HG02884 (cell line): ENCODE results near the gene TTLL5.

Experiments
- ATAC-seq: cut with Tn5 transposase; IDR thresholded peaks from one replicate; pipeline ENCODE4 v1.9.1; 2021; ENCODE audit warnings: mild to moderate bottlenecking, moderate library complexity; ENCODE audit not compliant: unreplicated experiment

The TTLL5 gene

DNA sequence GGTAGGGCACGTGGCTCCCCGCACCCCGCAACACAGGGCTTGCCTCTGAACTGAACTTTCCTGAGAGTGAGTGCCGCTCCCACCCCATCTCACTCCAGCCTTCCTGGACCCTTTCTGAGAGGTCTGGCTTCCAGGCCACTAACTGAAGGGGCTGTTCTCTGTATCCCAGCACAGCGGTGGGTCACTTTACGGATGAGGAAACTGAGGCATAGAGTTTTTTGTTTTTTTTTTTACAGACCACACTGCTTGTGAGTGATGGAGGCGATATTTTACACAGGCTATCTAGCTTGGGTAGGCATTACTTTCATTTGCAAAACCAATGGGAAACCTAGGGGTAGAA lies 321.9 kb downstream of the TTLL5 start:
- ATAC-seq, result no peak

DNA sequence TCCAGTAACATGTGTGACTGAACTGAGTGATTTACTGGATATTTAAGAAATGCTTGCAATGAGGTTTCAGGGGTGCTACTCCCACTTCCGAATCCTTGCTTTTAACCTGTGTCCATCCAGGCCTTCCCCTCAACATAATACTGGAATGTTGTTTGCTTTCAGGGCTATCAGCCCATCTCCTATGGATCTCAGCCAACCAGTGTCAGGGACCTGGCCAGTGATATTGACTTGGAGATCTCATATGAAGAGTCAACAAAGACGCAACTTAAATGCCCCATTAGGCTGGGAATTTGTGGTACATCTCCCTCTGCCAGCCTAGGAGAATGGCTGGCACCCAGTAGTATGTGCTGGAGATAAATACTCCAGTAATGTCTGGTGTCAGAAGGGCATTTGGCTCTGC lies 323.6 kb downstream of the TTLL5 start:
- ATAC-seq, result no peak

DNA sequence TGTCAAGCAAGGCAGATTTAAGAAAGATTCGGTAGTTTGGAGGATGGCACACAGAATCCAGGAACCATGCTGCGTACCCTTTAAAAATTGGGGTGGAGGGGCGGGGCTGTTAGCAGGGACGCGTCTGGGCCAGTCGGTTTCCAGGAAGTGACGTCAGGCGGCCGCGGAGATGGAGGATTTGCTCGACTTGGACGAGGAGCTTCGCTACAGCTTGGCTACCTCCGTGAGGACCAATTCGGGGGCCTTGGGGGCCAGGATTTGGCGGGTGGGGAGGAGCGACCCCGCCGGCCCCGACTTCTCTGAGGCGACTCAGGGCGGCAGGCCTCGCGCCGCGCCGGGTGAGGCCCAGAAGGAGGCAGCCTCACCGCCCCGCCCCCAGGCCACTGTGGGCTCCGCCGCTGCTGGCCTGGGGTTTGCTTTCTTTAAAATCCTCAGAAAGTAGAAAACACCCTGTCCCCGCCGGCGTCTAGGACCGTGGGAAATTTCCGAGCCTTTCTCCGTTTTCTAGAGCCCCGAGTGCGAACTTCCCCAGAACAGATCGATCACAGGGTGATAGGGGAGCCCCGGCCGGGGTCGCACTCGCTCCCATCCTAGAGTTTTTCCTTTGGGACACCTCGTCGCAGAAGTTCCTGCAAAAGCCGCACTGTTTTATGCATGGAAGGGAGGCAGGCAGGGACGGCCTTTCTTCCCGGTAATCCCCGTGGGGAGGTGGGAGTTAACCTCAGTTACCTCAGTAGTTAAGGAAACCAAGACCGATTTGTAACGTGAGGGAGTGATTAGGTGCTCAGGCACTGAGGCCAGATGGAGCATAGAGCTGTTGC lies 324.8 kb downstream of the TTLL5 start, which contains the start of gene IFT43:
TSS of gene IFT43 (plus strand) at position 146 of the 821 bp plus-strand sequence. CDS start at position 170, 24 bp downstream.
- peak; percentile 62 for ATAC-seq

DNA sequence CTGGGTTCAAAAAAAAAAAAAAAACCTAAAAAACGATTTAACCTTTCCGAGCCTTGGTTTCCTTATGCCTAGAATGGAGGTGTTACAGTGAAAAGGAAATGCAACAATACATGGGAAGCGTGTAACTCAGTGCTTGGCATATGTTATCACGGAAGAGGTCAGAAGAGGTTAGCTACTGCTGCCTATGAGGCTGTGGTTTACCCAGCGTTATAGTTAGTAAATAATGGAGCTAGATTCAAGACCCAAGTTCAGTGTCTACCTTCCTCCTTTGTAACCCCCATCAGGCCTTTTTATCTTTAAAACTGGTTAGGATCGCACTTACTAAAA lies 325.4 kb downstream of the TTLL5 start:
- ATAC-seq, result no peak

DNA sequence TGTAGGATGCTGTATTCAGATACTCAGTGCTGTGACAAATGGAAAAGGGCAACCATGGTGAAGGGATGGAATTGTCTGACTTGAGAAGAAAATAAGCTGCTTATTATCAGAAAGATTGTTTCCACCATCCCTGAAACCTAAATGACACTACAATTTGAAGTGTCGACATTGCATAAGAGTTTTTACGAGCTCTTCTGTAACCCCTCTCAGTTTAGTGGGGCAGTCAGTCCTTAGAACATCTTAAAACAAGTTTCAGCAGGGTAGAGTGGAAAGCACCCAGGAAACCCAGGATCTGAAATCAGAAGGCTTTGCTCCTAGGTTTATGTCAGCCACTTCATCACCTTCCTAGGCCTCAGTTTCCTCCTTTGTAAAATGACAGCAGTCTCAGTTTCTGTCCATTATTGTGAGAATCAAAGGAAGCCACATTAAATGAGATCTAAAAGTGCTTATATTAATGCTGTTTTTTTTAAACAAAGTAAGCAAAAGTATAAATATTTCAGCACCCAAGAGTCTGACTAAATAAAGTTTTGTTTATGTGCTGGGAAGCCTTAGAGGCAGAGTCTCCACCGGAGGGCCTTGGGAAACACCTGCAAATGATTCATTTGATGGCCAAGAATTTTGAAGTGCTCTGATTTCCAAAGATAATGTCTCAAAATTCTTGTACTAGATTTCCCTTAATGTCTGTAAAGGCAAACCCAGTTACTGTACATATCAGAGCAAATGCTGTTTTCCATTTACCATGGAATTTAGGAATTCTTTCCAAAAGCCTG lies 326.3 kb downstream of the TTLL5 start:
- no peak for ATAC-seq

DNA sequence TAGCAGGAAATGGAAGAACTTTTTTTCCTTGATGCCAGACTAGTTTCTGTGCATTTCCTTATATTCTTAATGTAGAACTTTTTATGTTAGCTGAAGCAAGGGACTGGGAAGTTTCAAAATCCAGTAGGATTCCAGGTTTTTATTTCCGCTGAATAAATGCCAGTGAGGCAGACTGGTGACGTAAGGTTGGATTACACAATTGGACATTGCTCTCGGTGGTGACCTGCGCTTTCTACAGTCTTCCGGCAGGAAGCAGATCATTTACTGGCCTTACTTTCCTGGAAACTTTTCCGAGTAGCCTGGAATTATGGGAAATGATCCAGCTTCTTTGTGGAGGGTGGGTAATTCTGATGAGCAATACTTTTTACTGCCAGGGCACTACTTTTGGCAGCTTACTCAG lies 328.1 kb downstream of the TTLL5 start:
- no peak for ATAC-seq

DNA sequence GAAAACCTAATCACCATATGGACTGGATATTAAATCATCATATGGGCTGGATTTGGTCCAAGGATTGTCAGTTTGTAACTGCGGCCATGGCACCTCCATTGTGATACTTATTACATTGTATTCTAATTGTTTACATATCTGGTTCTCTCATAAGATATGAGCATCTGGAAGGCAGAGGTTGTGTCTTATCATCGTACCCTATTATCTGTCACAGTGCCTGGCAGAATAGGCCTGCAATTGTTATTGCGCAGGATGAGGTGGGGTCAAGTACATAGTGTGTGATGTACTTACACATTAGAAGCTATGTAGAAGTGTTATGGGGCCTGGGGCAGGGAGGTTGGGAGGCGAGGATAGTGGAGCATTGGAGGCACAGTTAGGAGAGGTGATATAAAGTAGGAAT lies 329.3 kb downstream of the TTLL5 start:
- ATAC-seq, result no peak

DNA sequence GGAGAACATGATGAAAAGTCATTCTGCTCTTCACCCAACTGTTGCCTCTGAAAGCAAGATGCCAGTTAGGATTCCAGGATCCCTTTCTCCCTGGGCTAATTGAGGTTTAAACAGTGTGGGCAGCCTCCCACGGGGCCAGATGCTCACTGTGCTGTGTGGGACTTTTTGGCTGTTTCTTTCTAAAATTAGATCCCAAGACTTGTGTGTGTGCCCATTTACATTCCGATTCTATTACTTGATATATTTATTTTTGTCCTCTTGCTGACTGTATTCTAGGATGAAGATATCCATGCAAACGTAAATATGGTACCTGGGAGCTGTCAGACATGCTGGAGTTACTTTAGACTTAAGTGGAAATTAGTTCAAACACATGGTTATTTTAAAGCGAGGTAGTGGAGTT lies 330.7 kb downstream of the TTLL5 start:
- no peak for ATAC-seq

DNA sequence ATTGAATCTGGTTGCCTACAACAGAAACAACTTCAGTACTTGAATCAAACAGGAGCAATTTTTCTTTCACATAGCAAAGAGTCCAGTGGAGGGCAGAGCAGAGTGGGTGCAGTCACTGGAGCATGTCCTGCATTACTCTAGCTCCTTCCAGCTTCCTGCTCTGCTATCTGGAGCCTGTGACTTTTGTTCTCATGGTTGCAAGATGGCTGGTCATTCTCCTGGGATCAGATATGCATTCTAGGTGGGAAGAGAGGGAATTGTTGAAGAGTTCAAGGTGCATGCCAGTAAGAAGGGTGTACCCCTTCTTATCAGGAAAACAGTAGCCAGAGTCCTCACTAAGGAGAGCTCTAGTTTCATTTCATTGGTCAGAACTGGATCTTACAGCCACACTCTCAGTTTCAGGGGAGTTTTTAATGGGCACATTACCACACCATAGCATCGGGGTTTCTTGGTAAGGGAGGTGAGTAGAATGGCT lies 332.6 kb downstream of the TTLL5 start:
- ATAC-seq, result no peak

DNA sequence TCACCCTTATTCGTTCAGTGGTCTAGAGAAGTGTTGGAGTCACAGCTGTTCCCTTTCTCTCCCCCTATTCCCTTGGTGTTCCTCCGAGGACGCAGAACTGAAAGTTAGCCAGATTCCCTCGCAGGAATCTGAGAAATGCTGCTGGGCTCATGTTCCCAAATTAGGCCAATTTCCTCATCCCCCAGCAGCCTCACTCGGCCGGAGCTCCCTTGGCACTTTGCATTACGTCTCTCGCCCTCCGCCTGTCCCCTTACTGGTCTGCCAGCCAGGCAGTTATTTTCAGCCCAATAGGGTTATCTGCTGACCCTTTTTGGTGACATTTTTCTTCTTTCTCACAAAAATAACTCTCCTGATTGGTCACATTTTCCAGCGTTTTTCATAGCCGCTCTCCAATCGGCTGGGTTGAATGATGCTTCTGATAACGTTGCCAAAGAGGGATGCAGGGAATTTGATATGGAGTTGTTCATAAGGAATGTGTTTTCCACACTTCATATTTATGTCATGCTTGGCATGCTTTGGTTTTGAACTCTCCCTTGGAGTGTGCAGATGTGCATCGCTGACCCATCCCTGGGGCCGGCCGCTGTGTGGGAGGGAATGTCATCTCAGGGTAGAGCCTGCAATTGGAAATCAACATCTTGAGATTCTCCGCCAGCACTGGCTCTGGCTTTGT lies 334.5 kb downstream of the TTLL5 start:
- no peak for ATAC-seq

DNA sequence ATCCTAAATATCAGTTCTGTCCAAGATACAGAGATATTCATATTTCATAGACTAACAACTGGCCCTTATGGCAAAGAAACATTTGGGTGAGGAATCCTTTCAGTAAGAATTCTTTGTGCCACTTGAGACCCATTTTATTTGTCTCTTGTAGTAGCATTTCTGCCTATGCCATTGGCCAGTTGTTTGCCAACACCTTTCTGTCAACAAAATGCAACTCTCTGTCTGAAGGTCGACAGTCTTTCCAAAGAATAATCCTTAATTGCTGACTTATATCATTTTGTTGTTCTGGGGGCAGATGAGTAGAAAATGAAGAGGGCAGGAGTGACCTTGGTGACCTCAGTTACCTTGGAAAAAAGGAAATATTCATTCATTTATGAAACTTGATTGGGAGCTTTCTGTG lies 335.4 kb downstream of the TTLL5 start:
- no peak for ATAC-seq

DNA sequence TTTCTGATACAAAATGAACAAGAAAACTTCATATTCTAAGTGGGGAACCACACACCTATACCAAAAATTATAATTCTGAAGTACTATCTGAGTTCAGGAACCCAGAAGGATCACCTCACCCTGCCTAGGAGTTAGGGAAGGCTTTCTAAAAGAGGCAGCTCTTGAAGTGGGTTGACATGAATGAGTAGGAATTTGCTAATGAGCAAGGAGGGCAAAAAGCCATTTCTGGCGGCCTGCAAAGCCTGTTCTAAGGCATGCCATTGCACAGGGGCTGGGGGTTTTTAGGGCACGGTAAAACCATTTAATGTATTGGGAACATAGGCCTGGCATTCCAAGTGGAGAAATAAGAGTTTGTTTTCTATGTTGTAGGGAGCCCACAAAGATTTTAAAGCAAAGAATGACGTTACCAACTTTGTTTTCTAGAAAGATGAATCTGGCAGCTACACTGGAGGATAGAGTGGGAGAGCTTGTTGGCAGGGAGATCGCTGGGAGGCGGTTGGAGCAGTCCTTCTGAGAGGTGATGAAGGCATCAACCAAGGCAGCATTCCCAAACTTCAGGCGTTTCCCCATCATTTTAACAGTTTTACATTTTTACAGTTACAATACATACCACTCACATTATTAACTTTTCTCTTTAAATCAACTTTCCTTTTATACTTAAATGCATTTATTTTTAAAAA lies 338.6 kb downstream of the TTLL5 start:
- no peak for ATAC-seq

DNA sequence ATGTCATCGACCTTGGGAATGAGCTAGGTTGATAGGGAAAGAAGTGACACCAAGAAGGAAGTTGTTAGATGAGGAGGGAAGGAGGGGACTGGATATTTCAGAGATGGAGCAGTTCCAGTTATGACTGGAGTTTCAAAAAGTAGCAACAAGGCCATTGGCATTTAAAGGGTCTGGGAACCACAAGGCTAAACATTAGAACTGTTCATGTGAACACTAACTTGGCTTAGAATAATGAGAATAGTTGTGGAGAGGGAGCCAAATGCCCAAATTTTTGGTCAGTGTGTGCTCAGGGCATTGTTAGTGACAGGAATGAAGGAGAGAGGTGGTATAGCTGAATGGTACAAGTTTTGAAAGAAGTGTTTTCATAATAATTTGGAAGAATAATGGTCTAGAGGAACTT lies 341.3 kb downstream of the TTLL5 start:
- ATAC-seq, result no peak
